Measurements from ENCODE around the gene CDC42EP4. TPM values are rescaled to one million over a fixed set of nuclear protein-coding genes. Genes with fewer than 3 reads are reported as not detected.

The CDC42EP4 gene
- total RNA-seq, 1 donor = 54.8 TPM

DNA sequence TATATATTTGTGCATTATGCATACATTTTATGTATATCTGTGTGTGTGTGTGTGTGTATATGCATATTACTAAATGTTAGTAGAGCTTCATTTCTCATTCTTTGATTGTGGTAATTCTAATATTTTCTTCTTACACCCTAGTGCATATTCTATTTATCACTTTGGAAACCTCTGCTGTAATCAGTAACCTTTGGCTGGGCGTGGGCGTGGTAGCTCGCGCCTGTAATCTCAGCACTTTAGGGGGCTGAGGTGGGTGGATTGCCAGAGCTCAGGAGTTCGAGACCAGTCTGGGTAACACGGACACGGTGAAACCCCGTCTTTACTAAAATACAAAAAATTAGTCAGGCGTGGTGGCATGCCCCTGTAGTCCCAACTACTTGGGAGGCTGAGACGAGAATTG is 77.1 kb downstream of the CDC42EP4 start:
- DNase-seq (ENCODE audit: low read depth) = no peak
- TF ChIP-seq, protein P1, sequence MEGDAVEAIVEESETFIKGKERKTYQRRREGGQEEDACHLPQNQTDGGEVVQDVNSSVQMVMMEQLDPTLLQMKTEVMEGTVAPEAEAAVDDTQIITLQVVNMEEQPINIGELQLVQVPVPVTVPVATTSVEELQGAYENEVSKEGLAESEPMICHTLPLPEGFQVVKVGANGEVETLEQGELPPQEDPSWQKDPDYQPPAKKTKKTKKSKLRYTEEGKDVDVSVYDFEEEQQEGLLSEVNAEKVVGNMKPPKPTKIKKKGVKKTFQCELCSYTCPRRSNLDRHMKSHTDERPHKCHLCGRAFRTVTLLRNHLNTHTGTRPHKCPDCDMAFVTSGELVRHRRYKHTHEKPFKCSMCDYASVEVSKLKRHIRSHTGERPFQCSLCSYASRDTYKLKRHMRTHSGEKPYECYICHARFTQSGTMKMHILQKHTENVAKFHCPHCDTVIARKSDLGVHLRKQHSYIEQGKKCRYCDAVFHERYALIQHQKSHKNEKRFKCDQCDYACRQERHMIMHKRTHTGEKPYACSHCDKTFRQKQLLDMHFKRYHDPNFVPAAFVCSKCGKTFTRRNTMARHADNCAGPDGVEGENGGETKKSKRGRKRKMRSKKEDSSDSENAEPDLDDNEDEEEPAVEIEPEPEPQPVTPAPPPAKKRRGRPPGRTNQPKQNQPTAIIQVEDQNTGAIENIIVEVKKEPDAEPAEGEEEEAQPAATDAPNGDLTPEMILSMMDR (IDR thresholded peaks at IDR 0.05; ENCODE audit: insufficient read depth, low read depth, low read length) = no peak
- H3K4me3 ChIP-seq (ENCODE audit: low read depth, low read length) = no peak overlapping the region

Other genes starting within 250 kb of the CDC42EP4 start
- gene SLC39A11, start 219.3 kb downstream of the CDC42EP4 start, total RNA-seq = 14.8 and 16.0 TPM in 2 replicates
- not detected in 2 replicates for gene SSTR2, start 147.0 kb downstream of the CDC42EP4 start, total RNA-seq
- gene COG1, start 118.9 kb downstream of the CDC42EP4 start, total RNA-seq = 25.9 and 26.7 TPM in 2 replicates
- gene CPSF4L, start 50.1 kb downstream of the CDC42EP4 start, total RNA-seq = not detected in 2 replicates

All from fibroblast of villous mesenchyme (primary cell).